Fibroblast of lung (primary cell): ENCODE results near the gene TMEM255B.

Experiments used
- CTCF ChIP-seq, 2 donors: IDR thresholded peaks in 1 of 2; conservative IDR thresholded peaks in 1 of 2; 1 replicate in 1 of 2; 2 replicates in 1 of 2; pipeline ENCODE4 v1.5.1; 2011 to 2012; ENCODE audit warnings: low read length in 2 of 2, control low read depth in 1 of 2, inconsistent platforms in 1 of 2, low read depth in 1 of 2, mild to moderate bottlenecking in 1 of 2
- EZH2 ChIP-seq: IDR thresholded peaks from 2 replicates; pipeline ENCODE4 v1.5.1; 2012; ENCODE audit warnings: low read length, control low read depth, mild to moderate bottlenecking; ENCODE audit errors: missing control alignments

GRCh38 chr13:113740286-113740556 is 18.8 kb upstream of the TMEM255B start:
- no peak for TF ChIP-seq EZH2
- TF ChIP-seq CTCF (conservative IDR thresholded peaks at IDR 0.05 in 1 of 2, IDR thresholded peaks at IDR 0.05 in 1 of 2; ENCODE audit: low read depth in 1 of 2, low read length in 2 of 2): no peak
